Gastrocnemius medialis (tissue), 4 donors: ENCODE results near the gene ACLY. TPM values are rescaled to one million over a fixed set of nuclear protein-coding genes. Genes with fewer than 3 reads are reported as not detected.

Source experiments
- ATAC-seq, 2 donors: fragments of 150-250 bp; one replicate each; pipeline ENCODE4 v1.9.1; 2016
- DNase-seq, 2 donors: peaks; one replicate each; pipeline ENCODE4 v3.0.0-alpha.2; 2019
- H3K27ac ChIP-seq, 4 donors: fragments of 200-600 bp; sonication (generic); 1 replicate in 1 of 4; 2 replicates in 3 of 4; pipeline ENCODE4 v1.5.1; 2016 to 2018; ENCODE audit warnings: mild to moderate bottlenecking in 2 of 4, moderate library complexity in 1 of 4
- H3K27me3 ChIP-seq, 3 donors: fragments of 200-600 bp; sonication (generic) in 2 of 3; 1 replicate in 1 of 3; 2 replicates in 2 of 3; pipeline versions ENCODE4 v1.5.1 to v1.6.0; 2016 to 2019; ENCODE audit warnings: mild to moderate bottlenecking in 1 of 3, moderate library complexity in 1 of 3
- H3K36me3 ChIP-seq, 2 donors: fragments of 200-600 bp; sonication (generic) in 1 of 2; one replicate each; pipeline ENCODE4 v1.5.1; 2017 to 2018
- H3K4me1 ChIP-seq, 2 donors: fragments of 200-600 bp; sonication (generic) in 1 of 2; one replicate each; pipeline ENCODE4 v1.5.1; 2016 to 2017; ENCODE audit warnings: mild to moderate bottlenecking in 2 of 2
- H3K4me3 ChIP-seq, 4 donors: fragments of 200-600 bp; sonication (generic) in 3 of 4; 1 replicate in 1 of 4; 2 replicates in 3 of 4; pipeline ENCODE4 v1.5.1; 2016 to 2019; ENCODE audit warnings: mild to moderate bottlenecking in 2 of 4
- H3K9me3 ChIP-seq, 3 donors: fragments of 200-600 bp; sonication (generic) in 2 of 3; 1 replicate in 1 of 3; 2 replicates in 2 of 3; pipeline ENCODE4 v1.5.1; 2016 to 2019
- CTCF ChIP-seq, 5 experiments: fragments of 450-650 bp in 3 of 5; fragments of 200-600 bp in 2 of 5; sonication (generic) in 2 of 5; IDR thresholded peaks in 4 of 5; conservative IDR thresholded peaks in 1 of 5; 1 replicate in 4 of 5; 2 replicates in 1 of 5; pipeline ENCODE4 v1.5.1; 2016 to 2019; ENCODE audit warnings: antibody characterized with exemption in 5 of 5, mild to moderate bottlenecking in 3 of 5, moderate library complexity in 3 of 5
- POLR2A ChIP-seq, 2 donors: fragments of 450-650 bp; IDR thresholded peaks; one replicate each; pipeline ENCODE4 v1.6.1; 2017; ENCODE audit warnings: antibody characterized with exemption in 2 of 2, mild to moderate bottlenecking in 2 of 2, moderate library complexity in 2 of 2
- in situ Hi-C, 4 donors: fragments of 200-750 bp; cut with MboI; loops; one replicate each; pipeline versions ENCODE4 v1.15.0 to v1.8.0; 2017; ENCODE audit warnings: low sequenced_read_pairs in 4 of 4
- intact Hi-C: fragments of 100-400 bp; cut with DNase I; formaldehyde crosslinking; loops from one replicate; pipeline ENCODE4 v1.15.1; 2023; ENCODE audit warnings: low total_unique reads
- total RNA-seq, 4 donors: library from RNA; depleted of rRNA; stranded (reverse); fragments of >200 nt; gene quantifications; one replicate each; pipeline versions ENCODE4 v1.1.0 to v1.2.3, GENCODE V29; 2016

Gene ACLY
- total RNA-seq, 4 donors from 2014 or later, result 20.8 to 35.0 (median 30.7) TPM

DNA sequence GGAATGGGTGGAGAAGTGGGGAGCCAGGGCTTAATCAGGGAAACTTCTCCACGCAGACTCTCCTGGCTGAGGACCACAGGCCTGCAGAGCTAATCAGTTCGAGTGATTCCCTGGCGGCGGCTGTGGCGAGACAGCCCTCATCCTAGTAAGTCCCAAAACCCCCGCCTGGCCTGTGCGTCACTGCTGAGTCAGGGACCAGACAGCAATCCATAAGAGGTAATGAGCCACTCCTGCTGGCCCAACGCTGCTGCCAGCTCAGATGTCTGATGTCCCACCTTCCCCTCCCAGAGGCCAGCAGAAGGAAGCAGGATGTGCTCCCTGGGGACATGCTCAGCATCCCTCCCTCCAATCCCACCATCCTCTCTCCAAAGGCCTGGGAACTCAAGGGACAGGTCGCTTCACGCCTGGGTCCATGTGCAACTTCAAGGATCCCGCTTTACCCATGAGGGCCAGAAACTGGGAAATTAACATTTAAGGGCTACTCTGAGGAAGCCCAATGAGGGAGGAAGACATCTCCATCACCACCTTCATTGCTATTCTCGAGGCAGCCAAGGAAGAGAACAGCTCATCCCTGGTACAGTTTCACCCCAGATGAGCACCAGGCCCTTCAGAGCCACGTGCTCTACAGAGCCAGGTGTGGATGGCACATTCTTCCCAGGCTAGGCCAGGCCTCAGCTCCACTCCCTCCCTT lies 7.9 kb downstream of the ACLY start:
- Histone ChIP-seq H3K4me3 (no peak overlapping the region), H3K36me3 (peaks cover 0 to 70% of the 10 kb centered on the region in 2 donors), H3K27ac (no peak overlapping the region), H3K27me3 (no peaks in the 10 kb centered on the region), H3K4me1 (no peaks in the 10 kb centered on the region), H3K9me3 (no peaks in the 10 kb centered on the region)
- in situ Hi-C loops, result no loop called here
- TF ChIP-seq POLR2A (IDR thresholded peaks at IDR 0.05) (no peak), CTCF (IDR thresholded peaks at IDR 0.05 in 4 of 5, conservative IDR thresholded peaks at IDR 0.05 in 1 of 5) (no peak)
- no peak for DNase-seq
- no peak for ATAC-seq
- intact Hi-C loops, result no loop called here

GRCh38 chr17:41909088-41909487 lies 9.7 kb downstream of the ACLY start:
- no peaks in the 10 kb centered on the region for H3K27me3 ChIP-seq
- H3K4me1 ChIP-seq, result no peaks in the 10 kb centered on the region
- intact Hi-C loops (no loop called here), in situ Hi-C loops (no loop called here)
- no peak overlapping the region for H3K27ac ChIP-seq
- H3K4me3 ChIP-seq, result no peak overlapping the region
- no peak for ATAC-seq
- DNase-seq, result no peak
- TF ChIP-seq POLR2A (IDR thresholded peaks at IDR 0.05) (no peak), CTCF (IDR thresholded peaks at IDR 0.05 in 4 of 5, conservative IDR thresholded peaks at IDR 0.05 in 1 of 5) (no peak)
- H3K36me3 ChIP-seq, result peaks cover 0 to 87% of the 10 kb centered on the region in 2 donors
- no peaks in the 10 kb centered on the region for H3K9me3 ChIP-seq

DNA sequence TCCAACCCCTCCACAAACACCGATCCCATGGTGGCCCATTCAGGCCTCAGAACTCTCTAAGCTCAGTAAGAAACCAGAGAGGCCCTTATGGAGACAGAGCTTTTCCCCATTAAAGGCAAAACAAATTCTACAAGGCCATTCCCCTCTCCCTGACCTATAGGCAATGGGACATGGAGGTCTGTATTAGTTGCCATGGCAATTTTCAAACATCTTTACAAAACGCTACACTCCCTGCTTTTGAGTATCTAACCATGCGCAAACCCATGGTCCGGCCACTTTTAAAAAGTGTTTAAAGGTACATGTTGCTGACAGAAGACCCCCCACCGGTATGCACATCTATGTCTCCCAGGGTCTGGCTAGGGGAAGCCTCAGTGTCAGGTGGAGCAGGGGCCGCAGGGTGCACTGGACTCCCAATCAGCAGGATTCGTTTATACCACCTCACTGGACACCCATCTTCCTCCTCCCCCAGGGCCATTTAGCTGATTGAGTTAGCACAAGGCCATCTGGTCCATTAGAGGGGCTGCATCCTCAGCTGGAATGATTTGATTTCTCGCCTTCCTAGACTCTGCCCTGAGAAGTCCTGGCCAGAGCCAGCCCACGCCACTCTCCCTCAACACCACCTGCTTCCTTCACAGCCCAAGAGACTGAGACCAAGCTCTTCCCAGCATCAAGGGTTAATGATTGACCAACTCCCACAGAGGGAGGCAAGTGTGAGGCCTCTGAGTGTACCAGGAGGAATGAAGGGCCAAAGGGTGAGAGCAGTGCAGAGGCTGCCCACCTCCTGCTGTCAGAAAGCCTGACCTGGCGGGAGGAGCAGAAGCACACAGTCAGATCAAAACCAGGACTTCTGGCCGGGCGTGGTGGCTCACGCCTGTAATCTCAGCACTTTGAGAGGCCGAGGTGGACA lies 10.9 kb downstream of the ACLY start:
- H3K4me3 ChIP-seq, result no peak overlapping the region
- no peaks in the 10 kb centered on the region for H3K27me3 ChIP-seq
- H3K36me3 ChIP-seq, result peaks cover 0 to 86% of the 10 kb centered on the region in 2 donors
- ATAC-seq, result no peak
- TF ChIP-seq CTCF (IDR thresholded peaks at IDR 0.05 in 4 of 5, conservative IDR thresholded peaks at IDR 0.05 in 1 of 5), result no peak
- no peak for TF ChIP-seq POLR2A (IDR thresholded peaks at IDR 0.05)
- no peaks in the 10 kb centered on the region for H3K4me1 ChIP-seq
- no peaks in the 10 kb centered on the region for H3K9me3 ChIP-seq
- in situ Hi-C loops (no loop called here), intact Hi-C loops (no loop called here)
- DNase-seq, result no peak
- no peak overlapping the region for H3K27ac ChIP-seq

- Histone ChIP-seq H3K36me3 (peaks cover 0 to 81% of the 10 kb centered on the region in 2 donors), H3K9me3 (no peaks in the 10 kb centered on the region), H3K27ac (no peak overlapping the region), H3K27me3 (no peaks in the 10 kb centered on the region), H3K4me3 (no peak overlapping the region), H3K4me1 (no peaks in the 10 kb centered on the region)
- no peak for DNase-seq
- intact Hi-C loops, result no loop called here
- no peak for ATAC-seq
- in situ Hi-C loops, result no loop called here
- no peak for TF ChIP-seq CTCF (IDR thresholded peaks at IDR 0.05 in 4 of 5, conservative IDR thresholded peaks at IDR 0.05 in 1 of 5)
- no peak for TF ChIP-seq POLR2A (IDR thresholded peaks at IDR 0.05)
These were observed 11.6 kb downstream of the ACLY start for GRCh38 chr17:41907185-41907556.
